CD4-positive, alpha-beta memory T cell (primary cell): Measurements from ENCODE around the gene FREY1. TPM values are rescaled to one million over a fixed set of nuclear protein-coding genes. Genes with fewer than 3 reads are reported as not detected.

Source experiments
- CTCF ChIA-PET: fragments of 350-600 bp; sonication (Branson Sonifier 250); formaldehyde crosslinking; loops from one replicate; lab custom pipeline; 2021; ENCODE audit warnings: inconsistent platforms; ENCODE audit not compliant: partially characterized antibody; lab: Charles Lee
- POLR2A ChIA-PET: fragments of 350-600 bp; sonication (Branson Sonifier 250); formaldehyde crosslinking; loops from one replicate; lab custom pipeline; 2021; ENCODE audit not compliant: partially characterized antibody; lab: Charles Lee
- DNase-seq, 5 donors: peaks; one replicate each; pipeline versions ENCODE4 v3.0.0 to v3.0.0-alpha.2; 2020 to 2022; ENCODE audit warnings: mixed read lengths in 1 of 5
- H3K27ac ChIP-seq: one replicate; pipeline ENCODE4 v1.7.0; 2013; ENCODE audit warnings: low read depth, low read length
- H3K27me3 ChIP-seq: 2 replicates; pipeline ENCODE4 v1.7.0; 2013; ENCODE audit warnings: mild to moderate bottlenecking, low read length, moderate library complexity; ENCODE audit not compliant: insufficient read depth
- H3K36me3 ChIP-seq: 2 replicates; pipeline ENCODE4 v1.7.0; 2013; ENCODE audit warnings: mild to moderate bottlenecking, low read length, moderate library complexity; ENCODE audit not compliant: insufficient read depth
- H3K4me1 ChIP-seq: 2 replicates; pipeline ENCODE4 v1.7.0; 2013; ENCODE audit warnings: mild to moderate bottlenecking, low read length, moderate library complexity; ENCODE audit not compliant: insufficient read depth
- H3K4me3 ChIP-seq, 2 donors: one replicate each; pipeline ENCODE4 v1.7.0; 2013; ENCODE audit warnings: low read length in 2 of 2, mild to moderate bottlenecking in 1 of 2
- H3K9me3 ChIP-seq, 2 donors: one replicate each; pipeline ENCODE4 v1.7.0; 2013; ENCODE audit warnings: low read length in 2 of 2, control low read depth in 1 of 2; ENCODE audit not compliant: control insufficient read depth in 1 of 2
- H3K27ac Mint-ChIP-seq, 7 donors: one replicate each; pipeline ENCODE4 v1.8.0; 2020 to 2021; ENCODE audit warnings: mixed read lengths in 7 of 7, mild to moderate bottlenecking in 6 of 7, inconsistent platforms in 3 of 7, moderate library complexity in 3 of 7
- H3K27me3 Mint-ChIP-seq, 2 donors: one replicate each; pipeline ENCODE4 v1.8.0; 2020 to 2021; ENCODE audit warnings: mixed read lengths in 2 of 2
- H3K36me3 Mint-ChIP-seq, 2 donors: one replicate each; pipeline ENCODE4 v1.8.0; 2020 to 2021; ENCODE audit warnings: mixed read lengths in 2 of 2, inconsistent platforms in 1 of 2, mild to moderate bottlenecking in 1 of 2
- H3K4me1 Mint-ChIP-seq, 4 donors: one replicate each; pipeline ENCODE4 v1.8.0; 2020 to 2021; ENCODE audit warnings: mixed read lengths in 4 of 4, mild to moderate bottlenecking in 1 of 4
- H3K4me3 Mint-ChIP-seq, 8 donors: one replicate each; pipeline ENCODE4 v1.8.0; 2020 to 2021; ENCODE audit warnings: mixed read lengths in 8 of 8, mild to moderate bottlenecking in 7 of 8, moderate library complexity in 6 of 8, inconsistent platforms in 3 of 8
- H3K9me3 Mint-ChIP-seq, 8 donors: one replicate each; pipeline ENCODE4 v1.8.0; 2020 to 2021; ENCODE audit warnings: mixed read lengths in 8 of 8, mild to moderate bottlenecking in 5 of 8, inconsistent platforms in 3 of 8, moderate library complexity in 1 of 8
- intact Hi-C: fragments of 100-400 bp; cut with micrococcal nuclease; formaldehyde crosslinking; loops from one replicate; pipeline ENCODE4 v1.15.1; 2023
- polyA plus RNA-seq, 2 donors: library from polyadenylated mRNA; unstranded; fragments of 300-500 nt; fragmentation: Illumina TruSeq; gene quantifications; one replicate each; pipeline ENCODE4 v1.2.3, GENCODE V29; 2021
- total RNA-seq, 2 experiments: library from RNA; stranded (reverse); gene quantifications; one replicate each; pipeline ENCODE4 v1.2.3, GENCODE V29; 2021

FREY1 gene
- total and polyA plus RNA-seq, 4 experiments from 2014 or later, result 4.5 to 4.8 TPM; not detected in 2

DNA sequence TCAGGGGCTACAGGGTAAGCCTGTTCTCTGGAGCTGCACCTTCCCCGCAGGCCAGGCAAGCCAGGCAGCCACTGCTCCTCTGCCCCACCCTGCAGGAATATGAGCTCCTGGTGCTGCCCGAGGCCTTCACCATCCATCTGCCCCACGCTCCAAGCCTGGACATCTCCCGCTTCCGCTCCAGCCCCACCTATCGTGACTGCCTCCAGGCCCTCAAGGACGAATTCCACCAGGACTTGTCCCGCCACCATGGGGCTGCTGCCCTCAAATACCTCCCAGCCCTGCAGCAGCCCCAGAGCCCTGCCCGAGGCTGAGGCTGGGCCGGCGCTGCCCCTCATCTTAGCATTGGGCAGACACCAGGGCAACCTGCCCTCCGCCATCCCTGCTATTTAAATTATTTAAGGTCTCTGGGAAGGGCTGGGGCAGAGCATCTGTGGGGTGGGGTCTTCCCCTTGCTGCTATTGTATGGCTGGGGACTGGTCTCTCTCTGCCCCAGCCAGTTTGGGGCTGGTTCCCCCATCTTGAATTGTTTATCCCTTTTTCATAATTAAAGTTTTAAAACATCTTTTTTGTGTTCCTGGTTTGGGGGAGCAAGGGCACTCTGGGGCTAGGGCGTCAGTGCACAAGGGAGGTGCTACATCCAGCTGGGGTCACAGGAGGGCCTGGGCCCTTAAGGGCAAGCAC is 21.6 kb upstream of the FREY1 start:
- ChIA-PET CTCF (interaction anchor here (1.2 to 2.8 kb wide), 4 partner anchors 11 to 86 kb away, joined by 5 to 14 read pairs (median 6); partner anchors contain the start of gene PEX16), POLR2A (interaction anchor here (6.2 kb wide), 1 partner anchor 11 kb away, joined by 77 read pairs; the partner anchor contains the start of gene PEX16)
- peaks cover 0 to 2% (median 0%) of the 10 kb centered on the region in 8 donors for H3K9me3 Mint-ChIP-seq
- Histone ChIP-seq H3K9me3 (no peaks in the 10 kb centered on the region), H3K4me3 (no peak overlapping the region), H3K36me3 (peaks cover 5% of the 10 kb centered on the region), H3K27ac (no peak overlapping the region), H3K4me1 (peaks cover 42% of the 10 kb centered on the region), H3K27me3 (no peaks in the 10 kb centered on the region)
- no peak for DNase-seq
- peak overlapping the region; percentile 7 to 78 (median 62) for H3K27ac Mint-ChIP-seq
- H3K36me3 Mint-ChIP-seq, result peaks cover 7 to 15% of the 10 kb centered on the region in 2 donors
- H3K4me3 Mint-ChIP-seq, result peak overlapping the region in 2 of 8 donors; percentile 20 to 26
- no peaks in the 10 kb centered on the region for H3K27me3 Mint-ChIP-seq
- peaks cover 26 to 58% (median 44%) of the 10 kb centered on the region in 4 donors for H3K4me1 Mint-ChIP-seq
- intact Hi-C loops, result no loop called here

DNA sequence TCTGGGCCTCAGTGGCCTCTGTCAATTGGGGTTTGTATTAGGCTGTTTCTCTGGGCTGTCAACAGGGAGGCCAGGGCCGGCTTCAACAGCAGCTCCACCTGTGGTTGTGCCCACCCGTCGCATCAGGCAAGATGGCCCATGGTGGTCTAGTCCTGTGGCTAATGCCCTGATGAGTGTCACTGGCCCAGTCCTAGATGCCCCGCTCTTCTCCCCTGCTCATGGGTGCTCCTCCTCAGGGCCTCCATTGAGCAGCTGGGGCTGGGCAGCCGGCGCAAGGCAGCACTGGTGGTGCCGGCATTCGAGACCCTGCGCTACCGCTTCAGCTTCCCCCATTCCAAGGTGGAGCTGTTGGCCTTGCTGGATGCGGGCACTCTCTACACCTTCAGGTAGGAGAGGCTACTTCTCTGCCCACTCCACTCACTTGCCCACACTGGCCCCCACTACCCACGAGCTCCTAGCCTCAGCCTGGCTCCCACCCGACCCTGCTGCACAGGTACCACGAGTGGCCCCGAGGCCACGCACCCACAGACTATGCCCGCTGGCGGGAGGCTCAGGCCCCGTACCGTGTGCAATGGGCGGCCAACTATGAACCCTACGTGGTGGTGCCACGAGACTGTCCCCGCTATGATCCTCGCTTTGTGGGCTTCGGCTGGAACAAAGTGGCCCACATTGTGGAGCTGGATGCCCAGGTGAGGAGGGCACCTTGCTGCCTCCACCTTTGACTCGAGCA is 20.8 kb upstream of the FREY1 start:
- Mint-ChIP-seq H3K4me3 (no peak overlapping the region), H3K9me3 (peaks cover 0 to 2% (median 0%) of the 10 kb centered on the region in 8 donors), H3K36me3 (peaks cover 7 to 10% of the 10 kb centered on the region in 2 donors), H3K27me3 (peaks cover 0 to 1% of the 10 kb centered on the region in 2 donors), H3K4me1 (peaks cover 28 to 63% (median 47%) of the 10 kb centered on the region in 4 donors), H3K27ac (peak overlapping the region in 5 of 7 donors; percentile 23 to 78 (median 62))
- ChIA-PET CTCF (interaction anchor here (1.2 to 2.0 kb wide), 3 partner anchors 10 to 85 kb away, joined by 5 to 6 read pairs (median 5); partner anchors contain the start of gene PEX16), POLR2A (interaction anchor here (6.2 kb wide), 1 partner anchor 10 kb away, joined by 77 read pairs; the partner anchor contains the start of gene PEX16)
- H3K9me3 ChIP-seq, result no peaks in the 10 kb centered on the region
- no peak for DNase-seq
- H3K36me3 ChIP-seq, result no peaks in the 10 kb centered on the region
- H3K27me3 ChIP-seq, result no peaks in the 10 kb centered on the region
- H3K4me3 ChIP-seq, result no peak overlapping the region
- intact Hi-C loops, result no loop called here
- H3K4me1 ChIP-seq, result peaks cover 47% of the 10 kb centered on the region
- no peak overlapping the region for H3K27ac ChIP-seq

DNA sequence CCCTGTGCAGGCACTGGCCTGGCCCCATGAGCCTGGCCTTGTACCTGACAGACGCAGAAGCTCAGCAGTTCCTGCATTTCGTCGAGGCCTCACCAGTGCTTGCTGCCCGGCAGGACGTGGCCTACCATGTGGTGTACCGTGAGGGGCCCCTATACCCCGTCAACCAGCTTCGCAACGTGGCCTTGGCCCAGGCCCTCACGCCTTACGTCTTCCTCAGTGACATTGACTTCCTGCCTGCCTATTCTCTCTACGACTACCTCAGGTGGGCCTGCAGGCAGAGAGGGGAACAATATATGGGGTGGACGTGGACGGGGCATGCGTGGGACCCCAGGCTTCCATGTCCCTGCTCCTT is 20.2 kb upstream of the FREY1 start:
- Mint-ChIP-seq H3K27ac (peak overlapping the region in 4 of 7 donors; percentile 29 to 78 (median 58)), H3K4me1 (peaks cover 26 to 59% (median 43%) of the 10 kb centered on the region in 4 donors), H3K4me3 (no peak overlapping the region), H3K36me3 (peaks cover 6 to 9% of the 10 kb centered on the region in 2 donors), H3K9me3 (peaks cover 0 to 2% (median 0%) of the 10 kb centered on the region in 8 donors), H3K27me3 (peaks cover 0 to 1% of the 10 kb centered on the region in 2 donors)
- H3K9me3 ChIP-seq, result no peaks in the 10 kb centered on the region
- no peak overlapping the region for H3K27ac ChIP-seq
- intact Hi-C loops, result no loop called here
- no peak overlapping the region for H3K4me3 ChIP-seq
- H3K27me3 ChIP-seq, result no peaks in the 10 kb centered on the region
- H3K36me3 ChIP-seq, result no peaks in the 10 kb centered on the region
- CTCF ChIA-PET, result interaction anchor here (2.0 kb wide), 1 partner anchor 38 kb away, joined by 6 read pairs; no protein-coding TSS in a partner anchor
- POLR2A ChIA-PET, result interaction anchor here (6.2 kb wide), 1 partner anchor 9 kb away, joined by 77 read pairs; the partner anchor contains the start of gene PEX16
- DNase-seq, result no peak
- H3K4me1 ChIP-seq, result peaks cover 47% of the 10 kb centered on the region

DNA sequence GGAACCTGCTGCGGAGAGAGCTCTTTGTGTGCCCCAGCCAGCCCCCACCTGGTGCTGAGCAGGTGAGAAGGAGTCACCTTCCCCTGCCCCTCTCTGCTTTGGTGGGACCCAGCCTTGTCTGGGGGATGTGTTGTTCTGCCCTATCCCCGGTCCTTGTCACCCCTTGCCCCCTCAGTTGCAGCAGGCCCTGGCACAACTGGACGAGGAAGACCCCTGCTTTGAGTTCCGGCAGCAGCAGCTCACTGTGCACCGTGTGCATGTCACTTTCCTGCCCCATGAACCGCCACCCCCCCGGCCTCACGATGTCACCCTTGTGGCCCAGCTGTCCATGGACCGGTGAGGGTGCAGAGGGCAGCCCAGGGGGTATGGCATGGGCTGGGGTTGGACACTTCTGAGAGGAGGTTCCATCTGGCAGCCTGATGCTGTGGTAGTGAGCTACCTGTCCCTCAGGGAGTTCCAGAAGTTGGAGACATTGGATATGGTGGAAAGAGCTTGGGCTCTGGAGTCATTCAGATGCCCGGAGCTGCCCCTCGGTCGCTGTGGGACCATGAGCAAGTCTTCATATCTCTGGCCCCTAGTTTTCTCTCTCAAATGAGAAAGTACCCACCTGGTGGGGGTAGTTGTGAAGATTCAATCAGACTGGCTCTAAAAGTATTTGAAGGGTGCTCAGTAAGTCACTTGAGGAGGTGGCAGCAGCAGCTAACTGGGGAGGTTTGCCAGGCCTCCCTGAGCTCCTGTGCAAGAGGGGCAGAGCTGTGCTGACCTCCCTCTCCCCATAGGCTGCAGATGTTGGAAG is 19.7 kb upstream of the FREY1 start:
- Mint-ChIP-seq H3K27ac (peak overlapping the region in 5 of 7 donors; percentile 29 to 78 (median 47)), H3K9me3 (peaks cover 0 to 2% (median 0%) of the 10 kb centered on the region in 8 donors), H3K36me3 (peaks cover 3 to 9% of the 10 kb centered on the region in 2 donors), H3K27me3 (peaks cover 0 to 1% of the 10 kb centered on the region in 2 donors), H3K4me3 (no peak overlapping the region), H3K4me1 (peaks cover 25 to 55% (median 42%) of the 10 kb centered on the region in 4 donors)
- intact Hi-C loops, result no loop called here
- CTCF ChIA-PET, result interaction anchor here (2.0 kb wide), 1 partner anchor 38 kb away, joined by 6 read pairs; no protein-coding TSS in a partner anchor
- POLR2A ChIA-PET, result interaction anchor here (0.5 to 6.2 kb wide), 2 partner anchors 9 to 1709 kb away, joined by 3 to 77 read pairs; partner anchors contain the start of gene PEX16
- Histone ChIP-seq H3K4me1 (peaks cover 44% of the 10 kb centered on the region), H3K36me3 (no peaks in the 10 kb centered on the region), H3K27me3 (no peaks in the 10 kb centered on the region), H3K27ac (no peak overlapping the region), H3K9me3 (no peaks in the 10 kb centered on the region), H3K4me3 (no peak overlapping the region)
- no peak for DNase-seq

DNA sequence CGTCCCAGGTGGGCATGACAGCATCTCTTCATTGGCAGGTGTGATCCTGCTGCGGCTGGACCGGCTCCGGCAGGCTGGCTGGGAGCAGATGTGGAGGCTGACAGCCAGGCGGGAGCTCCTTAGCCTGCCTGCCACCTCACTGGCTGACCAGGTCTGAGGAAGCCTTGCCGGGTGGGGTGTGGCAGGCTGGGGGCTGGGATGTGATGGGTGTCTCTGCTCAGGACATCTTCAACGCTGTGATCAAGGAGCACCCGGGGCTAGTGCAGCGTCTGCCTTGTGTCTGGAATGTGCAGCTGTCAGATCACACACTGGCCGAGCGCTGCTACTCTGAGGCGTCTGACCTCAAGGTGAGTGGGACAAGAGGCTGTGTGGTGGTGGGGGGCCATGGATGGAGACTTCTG is 18.9 kb upstream of the FREY1 start:
- Histone ChIP-seq H3K27me3 (no peaks in the 10 kb centered on the region), H3K27ac (no peak overlapping the region), H3K36me3 (no peaks in the 10 kb centered on the region), H3K4me3 (no peak overlapping the region), H3K9me3 (no peaks in the 10 kb centered on the region), H3K4me1 (peaks cover 41% of the 10 kb centered on the region)
- Mint-ChIP-seq H3K4me3 (no peak overlapping the region), H3K9me3 (peaks cover 0 to 2% (median 0%) of the 10 kb centered on the region in 8 donors), H3K4me1 (peaks cover 24 to 54% (median 40%) of the 10 kb centered on the region in 4 donors), H3K27me3 (peaks cover 0 to 1% of the 10 kb centered on the region in 2 donors), H3K36me3 (peaks cover 0 to 6% of the 10 kb centered on the region in 2 donors), H3K27ac (peak overlapping the region in 2 of 7 donors; percentile 54 to 66)
- POLR2A ChIA-PET, result interaction anchor here (6.2 kb wide), 1 partner anchor 8 kb away, joined by 77 read pairs; the partner anchor contains the start of gene PEX16
- intact Hi-C loops, result no loop called here
- CTCF ChIA-PET, result interaction anchor here (1.0 kb wide), 1 partner anchor 39 kb away, joined by 3 read pairs; no protein-coding TSS in a partner anchor
- DNase-seq, result no peak

DNA sequence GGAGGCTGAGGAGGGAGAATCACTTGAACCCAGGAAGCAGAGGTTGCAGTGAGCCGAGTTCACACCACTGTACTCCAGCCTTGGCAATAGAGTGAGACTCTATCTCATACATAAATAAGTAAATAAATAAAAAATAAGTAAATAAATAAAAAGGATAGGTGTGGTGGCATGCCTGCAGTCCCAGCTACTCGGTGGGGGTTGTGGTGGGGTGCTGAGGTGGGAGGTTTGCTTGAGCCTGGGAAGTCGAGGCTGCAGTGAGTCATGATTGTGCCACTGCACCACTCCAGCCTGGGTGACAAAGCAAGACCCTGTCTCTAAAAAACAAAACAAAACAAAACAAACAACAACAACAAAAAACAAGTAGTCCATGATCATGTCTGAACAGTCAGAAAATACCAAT is 18.5 kb upstream of the FREY1 start:
- ChIA-PET CTCF (interaction anchor here (1.0 kb wide), 1 partner anchor 39 kb away, joined by 3 read pairs; no protein-coding TSS in a partner anchor), POLR2A (interaction anchor here (6.2 kb wide), 1 partner anchor 8 kb away, joined by 77 read pairs; the partner anchor contains the start of gene PEX16)
- peaks cover 23 to 54% (median 39%) of the 10 kb centered on the region in 4 donors for H3K4me1 Mint-ChIP-seq
- peaks cover 0 to 6% of the 10 kb centered on the region in 2 donors for H3K36me3 Mint-ChIP-seq
- peaks cover 0 to 2% (median 0%) of the 10 kb centered on the region in 8 donors for H3K9me3 Mint-ChIP-seq
- H3K4me3 Mint-ChIP-seq, result peak overlapping the region in 2 of 8 donors; percentile 28 to 31
- intact Hi-C loops, result no loop called here
- Histone ChIP-seq H3K4me1 (peaks cover 37% of the 10 kb centered on the region), H3K27ac (no peak overlapping the region), H3K4me3 (no peak overlapping the region), H3K27me3 (no peaks in the 10 kb centered on the region), H3K36me3 (no peaks in the 10 kb centered on the region), H3K9me3 (no peaks in the 10 kb centered on the region)
- H3K27ac Mint-ChIP-seq, result peak overlapping the region in 3 of 7 donors; percentile 54 to 76 (median 66)
- DNase-seq, result no peak
- H3K27me3 Mint-ChIP-seq, result peaks cover 0 to 1% of the 10 kb centered on the region in 2 donors
